Mammary epithelial cell (primary cell): Measurements from ENCODE around the gene SKAP2.

Experiments
- CTCF ChIP-seq, 2 donors: IDR thresholded peaks in 1 of 2; conservative IDR thresholded peaks in 1 of 2; 2 replicates each; pipeline ENCODE4 v1.5.1; 2011 to 2012; ENCODE audit warnings: inconsistent platforms in 2 of 2, low read length in 2 of 2, mild to moderate bottlenecking in 2 of 2, control low read depth in 1 of 2, low read depth in 1 of 2; ENCODE audit not compliant: insufficient read depth in 1 of 2; ENCODE audit errors: extremely low read depth in 1 of 2
- EZH2 ChIP-seq: IDR thresholded peaks from 2 replicates; pipeline ENCODE4 v1.6.1; 2012; ENCODE audit warnings: low read length, inconsistent platforms, borderline replicate concordance

GRCh38 chr7:26663874-26664273, 200.5 kb downstream of the SKAP2 start:
- TF ChIP-seq CTCF (conservative IDR thresholded peaks at IDR 0.05 in 1 of 2, IDR thresholded peaks at IDR 0.05 in 1 of 2; ENCODE audit: extremely low read depth in 1 of 2, insufficient read depth in 1 of 2, low read depth in 1 of 2, low read length in 2 of 2), result no peak
- no peak for TF ChIP-seq EZH2
